ENCODE results near the gene CFP. TPM values are rescaled to one million over a fixed set of nuclear protein-coding genes. Genes with fewer than 3 reads are reported as not detected.

The CFP gene
- polyA plus RNA-seq, 1 donor from 2014 or later = 4.8 TPM

- Histone ChIP-seq H3K27me3 (ENCODE audit: insufficient read depth, low read depth, low read length) (no peaks in the 10 kb centered on the region), H4K20me1 (ENCODE audit: insufficient read depth) (no peaks in the 10 kb centered on the region), H3K9ac (ENCODE audit: low read length) (no peak overlapping the region), H3K4me3 (ENCODE audit: low read length) (no peak overlapping the region), H3F3A (ENCODE audit: insufficient read depth, low read length, poor library complexity, severe bottlenecking) (no peaks in the 10 kb centered on the region), H3K9me2 (ENCODE audit: insufficient read depth, low read length) (no peaks in the 10 kb centered on the region), H3K4me2 (ENCODE audit: low read length) (no peak overlapping the region), H2AFZ (ENCODE audit: low read depth, low read length) (no peak overlapping the region), H3K27ac (ENCODE audit: low read length) (no peak overlapping the region), H3K36me3 (ENCODE audit: insufficient read depth, low read length) (no peaks in the 10 kb centered on the region), H3K79me2 (replicated peaks; ENCODE audit: insufficient read depth, low read length) (no peaks in the 10 kb centered on the region), H3K9me3 (ENCODE audit: low read length) (no peaks in the 10 kb centered on the region)
- TF ChIP-seq MXI1 (conservative IDR thresholded peaks at IDR 0.05; ENCODE audit: poor library complexity, severe bottlenecking) (no peak), RAD21 (conservative IDR thresholded peaks at IDR 0.05) (no peak), EZH2 (IDR thresholded peaks at IDR 0.05; ENCODE audit: borderline replicate concordance, insufficient read depth, low read length, poor library complexity, severe bottlenecking) (no peak), TAF1 (IDR thresholded peaks at IDR 0.05; ENCODE audit: low read depth) (no peak), SMC3 (conservative IDR thresholded peaks at IDR 0.05; ENCODE audit: poor library complexity) (no peak), CTCF (IDR thresholded peaks at IDR 0.05; ENCODE audit: poor library complexity, severe bottlenecking) (no peak), EP300 (conservative IDR thresholded peaks at IDR 0.05; ENCODE audit: poor library complexity, severe bottlenecking) (no peak)
Observed at GRCh38 chrX:47577424-47577823, 52.3 kb downstream of the CFP start.

- H3F3A ChIP-seq (ENCODE audit: insufficient read depth, low read length, poor library complexity, severe bottlenecking) = no peaks in the 10 kb centered on the region
- no peaks in the 10 kb centered on the region for H3K9me2 ChIP-seq (ENCODE audit: insufficient read depth, low read length)
- H3K27me3 ChIP-seq (ENCODE audit: insufficient read depth, low read depth, low read length) = no peaks in the 10 kb centered on the region
- no peak overlapping the region for H3K4me3 ChIP-seq (ENCODE audit: low read length)
- H3K4me2 ChIP-seq (ENCODE audit: low read length) = no peak overlapping the region
- no peaks in the 10 kb centered on the region for H3K36me3 ChIP-seq (ENCODE audit: insufficient read depth, low read length)
- no peak for TF ChIP-seq TAF1 (IDR thresholded peaks at IDR 0.05; ENCODE audit: low read depth)
- no peak for TF ChIP-seq EZH2 (IDR thresholded peaks at IDR 0.05; ENCODE audit: borderline replicate concordance, insufficient read depth, low read length, poor library complexity, severe bottlenecking)
- no peak for TF ChIP-seq MXI1 (conservative IDR thresholded peaks at IDR 0.05; ENCODE audit: poor library complexity, severe bottlenecking)
- no peak for TF ChIP-seq EP300 (conservative IDR thresholded peaks at IDR 0.05; ENCODE audit: poor library complexity, severe bottlenecking)
- TF ChIP-seq RAD21 (conservative IDR thresholded peaks at IDR 0.05) = no peak
- TF ChIP-seq CTCF (IDR thresholded peaks at IDR 0.05; ENCODE audit: poor library complexity, severe bottlenecking) = no peak
- no peak for TF ChIP-seq POLR2AphosphoS5 (IDR thresholded peaks at IDR 0.05)
- TF ChIP-seq SMC3 (conservative IDR thresholded peaks at IDR 0.05; ENCODE audit: poor library complexity) = no peak
- no peak for TF ChIP-seq REST (IDR thresholded peaks at IDR 0.05; ENCODE audit: borderline replicate concordance)
- no peaks in the 10 kb centered on the region for H3K9me3 ChIP-seq (ENCODE audit: low read length)
- no peak overlapping the region for H3K27ac ChIP-seq (ENCODE audit: low read length)
- H2AFZ ChIP-seq (ENCODE audit: low read depth, low read length) = no peak overlapping the region
- no peaks in the 10 kb centered on the region for H4K20me1 ChIP-seq (ENCODE audit: insufficient read depth)
- H3K9ac ChIP-seq (ENCODE audit: low read length) = no peak overlapping the region
- H3K79me2 ChIP-seq (replicated peaks; ENCODE audit: insufficient read depth, low read length) = no peaks in the 10 kb centered on the region
Observed at GRCh38 chrX:47576021-47576898, 53.5 kb downstream of the CFP start.
